ENCODE measurements around the gene BANF2.
A peak's percentile ranks its signal among the peaks of the same experiment; 100 is the strongest.

The BANF2 gene

DNA sequence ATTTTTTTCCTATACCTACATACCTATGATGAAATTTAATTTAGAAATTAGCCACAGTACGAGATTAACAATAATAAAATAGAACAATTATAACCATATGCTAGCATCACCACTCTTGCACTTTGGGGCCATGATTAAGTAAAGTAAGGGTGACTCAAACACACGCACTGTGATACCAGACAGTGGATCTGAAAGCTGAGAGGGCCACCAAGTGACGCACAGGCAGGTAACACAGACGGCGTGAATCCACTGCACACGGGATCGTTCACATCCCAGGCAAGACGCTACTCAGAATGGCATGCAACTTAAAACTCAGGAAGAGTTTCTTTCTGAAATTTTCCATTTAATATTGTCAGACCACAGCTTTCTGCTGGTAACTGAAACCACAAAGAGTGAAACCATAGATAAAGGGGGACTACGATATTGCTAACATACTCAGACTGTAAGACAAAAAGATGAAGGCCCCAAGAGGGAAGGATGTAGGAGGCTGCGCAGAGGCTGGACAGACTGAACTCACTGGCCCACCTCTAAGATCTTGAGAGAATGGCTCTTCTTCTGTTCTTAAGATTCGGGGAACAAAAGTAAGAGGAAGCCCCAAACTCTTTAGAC is 35.6 kb upstream of the BANF2 start:
- no peak for DNase-seq

DNA sequence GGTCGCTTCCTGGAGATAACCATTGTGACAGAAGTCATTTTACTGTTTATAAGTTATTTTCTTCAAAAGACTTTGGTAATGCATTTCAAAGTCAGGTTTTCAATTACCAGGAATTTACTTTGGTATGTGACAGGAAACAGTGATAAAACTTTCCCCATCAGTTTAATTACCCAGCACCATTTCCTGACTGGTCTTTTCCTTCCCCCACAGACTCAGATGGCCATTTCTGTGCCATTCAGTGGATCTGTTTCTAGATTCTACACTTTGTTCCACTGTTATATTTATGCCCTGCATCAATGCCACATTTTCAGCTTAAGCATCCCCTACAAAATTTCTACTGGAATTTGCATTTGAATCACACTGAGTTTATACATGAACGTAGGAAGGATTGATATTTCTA is 34.0 kb upstream of the BANF2 start:
- no peak for DNase-seq

DNA sequence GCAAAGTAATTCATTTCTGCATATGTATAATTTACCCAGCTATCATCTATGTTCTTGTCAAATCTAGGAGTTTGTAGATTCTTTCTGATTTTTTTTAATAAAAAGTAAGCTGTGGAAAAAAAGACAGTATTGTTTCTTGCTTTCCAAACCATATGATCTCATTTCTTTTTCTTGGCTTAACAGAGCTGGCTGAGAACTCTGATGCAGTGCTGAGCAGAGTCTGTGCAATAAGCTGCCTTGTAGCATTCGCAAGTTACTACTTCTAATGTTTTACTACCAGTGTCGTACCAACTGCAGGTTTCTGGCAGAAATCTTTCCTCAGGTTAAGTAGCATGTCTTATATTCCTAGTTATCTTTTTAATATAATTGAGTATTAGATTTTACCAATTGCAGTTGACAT is 33.3 kb upstream of the BANF2 start:
- DNase-seq = no peak

DNA sequence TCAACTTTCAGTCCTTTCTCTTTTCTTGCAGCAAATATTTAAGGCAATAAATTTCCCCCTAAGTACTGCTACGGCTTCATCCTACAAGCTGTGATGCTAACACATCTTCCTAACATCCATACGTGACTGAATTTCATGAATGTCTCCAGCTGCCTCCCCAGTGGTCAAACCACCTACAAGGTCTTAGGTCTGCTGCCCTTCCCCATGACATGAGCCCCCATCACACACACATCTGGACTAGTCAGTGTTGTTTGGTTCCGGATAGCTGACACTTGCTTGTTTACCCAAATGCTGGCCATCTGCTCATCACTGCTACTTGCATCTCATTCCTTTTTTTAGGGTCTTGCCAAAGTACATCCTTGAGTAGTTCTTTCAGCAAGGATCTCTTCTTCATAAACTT is 32.3 kb upstream of the BANF2 start:
- no peak for DNase-seq

DNA sequence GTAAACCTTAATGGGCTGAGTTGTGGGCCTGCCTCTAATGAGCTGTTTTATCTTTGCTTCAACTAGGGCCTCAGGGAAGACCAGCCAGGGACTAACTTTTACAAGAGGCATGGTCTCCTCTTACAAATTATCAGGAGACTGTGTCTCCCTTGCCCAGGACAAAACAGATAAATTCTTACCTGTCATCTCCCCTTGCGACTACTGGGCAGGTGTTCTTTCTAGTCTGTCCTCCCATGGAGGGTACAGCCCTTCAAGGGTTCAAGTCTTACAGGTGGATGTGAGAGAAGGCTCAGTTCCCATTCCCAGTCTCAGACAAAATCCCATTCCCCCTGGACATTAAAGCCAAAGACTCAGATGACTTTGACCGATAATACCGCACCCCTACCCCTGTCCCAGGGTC is 31.3 kb upstream of the BANF2 start:
- no peak for DNase-seq

DNA sequence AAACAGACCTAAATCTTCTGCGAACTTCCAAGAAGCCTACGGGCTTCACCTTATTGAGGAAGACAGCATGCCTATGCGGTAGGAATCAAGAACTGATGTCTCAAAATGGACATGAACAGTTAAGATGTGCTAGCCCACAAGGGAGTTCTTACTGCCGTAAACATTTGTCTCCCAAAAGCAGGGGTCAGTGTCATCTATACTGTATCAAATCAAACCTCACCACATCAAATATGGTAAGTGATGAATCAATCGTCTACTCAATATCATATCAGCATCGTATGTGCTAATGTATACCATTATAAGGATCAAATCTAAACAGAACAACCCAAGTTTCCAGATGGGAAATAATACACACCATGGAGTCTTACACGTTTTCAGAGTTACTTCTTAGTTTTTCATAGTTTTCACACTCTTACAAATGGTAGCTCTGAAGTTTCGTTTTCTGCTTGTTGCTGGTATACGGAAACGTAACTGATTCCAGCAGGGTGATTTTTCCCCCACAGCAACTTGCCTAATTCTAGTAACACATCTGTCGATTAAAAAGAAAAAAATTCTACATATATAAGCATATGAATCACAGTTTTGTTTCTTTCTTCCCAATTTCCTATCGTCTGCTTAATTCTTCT is 30.3 kb upstream of the BANF2 start:
- DNase-seq = no peak

DNA sequence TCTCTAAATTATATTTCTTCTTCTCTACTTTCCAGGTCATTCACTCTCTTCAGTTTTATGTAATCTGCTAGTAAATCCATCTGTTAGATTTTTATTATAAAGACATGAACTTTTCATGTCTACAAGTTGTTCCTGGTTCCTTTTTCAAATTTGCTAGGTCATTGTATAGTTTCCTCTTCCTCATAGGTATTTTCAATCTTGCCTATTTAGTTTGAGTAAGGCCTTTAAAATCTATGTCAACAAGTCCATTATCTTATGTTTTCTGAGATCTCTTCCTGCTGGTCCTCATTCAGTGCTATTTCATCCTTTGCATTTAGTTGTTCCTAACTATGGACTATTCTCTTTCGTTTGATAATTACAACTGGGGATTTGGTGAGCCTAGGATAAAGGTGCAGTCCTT is 28.8 kb upstream of the BANF2 start:
- no peak for DNase-seq

DNA sequence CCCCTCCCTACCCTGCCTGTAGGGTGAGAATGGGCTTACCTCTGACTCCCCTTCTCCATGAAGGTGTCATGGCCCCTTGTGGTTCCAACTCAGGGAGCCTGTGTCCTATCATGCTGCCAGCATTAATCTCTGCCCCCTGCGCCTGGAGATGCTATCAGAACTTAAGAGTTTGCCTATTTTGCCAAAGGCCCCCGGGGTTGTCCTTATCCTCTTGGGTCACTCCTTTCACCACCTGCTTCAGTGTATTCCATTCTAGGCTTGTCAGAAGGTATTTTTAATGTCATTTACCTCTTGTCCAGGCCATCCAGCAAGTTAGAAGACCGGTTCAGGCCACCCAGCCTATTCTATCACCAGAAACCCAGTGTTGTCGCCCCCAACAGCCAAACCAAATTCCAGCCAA is 28.2 kb upstream of the BANF2 start:
- no peak for DNase-seq

DNA sequence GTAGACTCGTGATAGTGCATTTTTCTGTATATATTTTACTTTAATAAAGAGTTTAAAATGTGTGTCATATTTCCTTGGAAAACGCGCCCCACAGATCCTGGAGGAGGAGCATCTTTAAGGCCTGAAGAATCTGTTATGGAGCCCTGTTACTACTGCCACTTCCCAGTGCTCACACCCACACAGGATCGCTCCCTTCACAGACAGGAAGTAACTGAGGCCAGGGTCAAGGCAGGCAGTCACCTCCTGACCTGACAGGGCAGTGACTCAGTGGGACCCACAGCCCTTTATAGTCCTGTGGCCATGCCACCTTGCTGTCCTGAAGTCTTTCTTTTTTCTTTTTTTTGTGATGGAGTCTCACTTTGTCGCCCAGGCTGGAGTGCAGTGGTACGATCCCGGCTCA is 26.7 kb upstream of the BANF2 start:
- DNase-seq = no peak

DNA sequence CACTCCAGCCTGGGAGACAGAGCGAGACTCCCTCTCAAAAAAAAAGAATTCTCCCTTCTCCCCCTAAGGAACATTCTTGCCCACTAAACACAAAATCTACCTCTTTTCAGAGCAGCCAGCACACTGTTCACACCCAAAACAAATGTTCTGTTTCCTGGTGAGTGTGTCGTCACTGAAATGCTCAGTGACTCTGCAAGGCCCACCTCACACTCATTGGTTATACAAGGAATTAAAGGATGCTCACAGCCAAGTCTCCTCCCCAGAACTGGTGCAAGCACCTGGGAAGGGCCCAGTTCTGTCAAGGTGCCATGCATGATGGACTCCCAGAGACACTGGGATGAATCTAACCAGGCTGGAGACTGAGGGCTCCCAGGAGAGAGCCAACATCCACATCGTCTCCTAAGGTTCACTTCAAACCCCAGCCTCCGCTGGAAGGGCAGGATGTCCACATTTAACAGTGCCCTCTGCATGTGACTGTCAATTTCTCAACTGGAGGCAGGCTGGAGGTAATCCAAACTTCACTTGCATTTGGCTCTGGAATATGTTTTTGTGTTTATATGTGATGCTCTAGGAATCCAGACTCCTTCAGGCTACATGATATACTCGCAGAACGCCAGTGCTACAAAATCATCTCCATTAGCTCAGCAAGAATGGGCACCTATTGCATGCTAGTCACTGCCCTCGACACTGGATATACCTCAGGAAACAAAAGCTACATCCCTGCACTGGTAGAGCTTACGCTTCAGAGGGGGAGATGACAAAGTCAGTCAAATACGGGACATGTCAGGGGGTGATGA is 24.8 kb upstream of the BANF2 start:
- no peak for DNase-seq

DNA sequence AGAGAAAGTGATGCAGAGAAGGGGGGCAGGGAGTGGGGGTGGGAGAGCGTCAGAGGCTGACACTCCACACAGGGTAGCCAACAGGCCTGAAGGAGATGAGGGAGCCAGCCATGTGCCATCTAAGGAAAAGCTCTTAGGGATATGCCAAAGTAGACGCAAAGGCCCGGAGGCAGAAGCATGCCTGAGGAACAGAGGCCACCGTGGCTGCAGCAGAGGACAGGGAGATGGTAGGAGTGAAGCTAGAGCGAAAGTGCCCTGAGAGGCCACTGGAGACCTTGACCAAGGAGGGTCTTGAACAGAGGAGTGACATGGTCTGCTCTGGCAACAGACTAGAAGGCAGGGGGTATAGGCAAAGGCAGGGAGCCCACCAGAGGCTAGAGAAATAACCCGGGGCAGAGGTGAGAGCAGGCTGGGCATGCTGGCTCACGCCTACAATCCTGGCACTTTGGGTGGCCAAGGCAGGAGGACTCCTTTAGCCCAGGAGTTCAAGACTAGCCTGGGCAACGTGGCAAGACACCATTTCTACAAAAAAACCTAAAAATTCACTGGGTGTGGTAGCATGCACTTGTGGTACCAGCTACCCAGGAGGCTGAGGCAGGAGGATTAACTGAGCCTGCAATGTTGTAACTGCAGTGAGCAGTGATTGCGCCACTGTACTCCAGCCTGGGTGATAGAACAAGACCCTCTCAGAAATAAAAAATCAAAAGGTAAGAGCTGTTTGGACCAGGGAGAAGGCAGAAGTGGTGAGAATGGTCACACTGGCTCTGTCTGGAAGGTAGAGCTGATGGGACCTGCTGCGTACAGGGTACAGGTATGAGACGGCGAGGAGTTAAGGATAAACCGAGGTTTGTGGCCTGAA is 24.0 kb upstream of the BANF2 start:
- no peak for DNase-seq

DNA sequence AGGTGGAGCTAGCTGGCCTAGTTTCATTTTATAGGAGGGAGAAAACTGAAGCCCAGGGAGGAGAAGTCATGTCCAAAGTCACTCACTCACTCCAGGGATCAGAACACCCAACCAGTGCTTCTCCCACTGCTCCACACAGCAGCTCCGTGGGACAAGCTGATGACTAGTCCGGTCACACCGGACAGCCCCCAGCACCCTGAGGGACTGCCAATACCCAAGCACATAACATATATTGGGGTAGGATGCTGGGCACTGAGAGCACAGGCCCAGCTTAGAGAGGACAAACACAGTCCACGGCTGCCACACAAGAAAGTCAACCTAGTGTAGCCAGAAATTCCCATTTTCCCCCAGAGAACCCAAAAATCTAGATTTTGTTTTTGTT is 23.4 kb upstream of the BANF2 start:
- no peak for DNase-seq

DNA sequence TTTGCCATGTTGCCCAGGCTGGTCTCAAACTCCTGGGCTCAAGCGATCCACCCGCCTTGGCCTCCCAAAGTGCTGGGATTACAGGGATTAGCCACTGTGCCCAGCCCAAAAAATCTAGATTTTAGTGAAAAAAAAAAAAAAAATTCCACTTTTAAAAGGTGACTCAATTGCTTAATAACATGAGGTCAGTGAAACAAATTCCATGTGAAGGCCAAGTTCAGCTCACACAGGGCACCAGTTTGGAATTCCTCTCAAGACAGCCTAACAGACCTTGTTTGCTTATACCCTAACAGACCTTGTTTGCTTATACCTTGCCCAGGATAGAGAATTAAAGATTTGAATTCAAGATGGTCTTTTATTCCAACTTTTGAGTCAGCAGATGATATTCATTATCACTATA is 22.8 kb upstream of the BANF2 start:
- no peak for DNase-seq

DNA sequence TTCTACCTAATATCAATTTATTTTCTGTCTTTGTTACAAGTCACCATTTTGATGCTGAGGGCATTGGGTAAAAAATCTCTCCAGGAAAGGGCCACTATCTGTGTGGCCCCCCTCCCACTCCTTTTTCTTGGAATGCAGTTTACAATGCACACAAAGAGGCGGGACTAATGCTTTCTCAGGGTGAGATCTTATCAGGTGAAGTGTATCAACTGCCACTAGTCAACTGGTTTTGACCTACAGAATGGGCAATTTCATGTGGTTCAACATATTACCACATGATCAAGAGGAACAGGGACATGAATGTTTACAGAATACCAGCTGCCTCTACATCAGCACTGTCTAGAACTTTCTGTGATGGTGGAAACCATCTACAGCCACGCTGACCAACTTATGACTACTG is 21.5 kb upstream of the BANF2 start:
- no peak for DNase-seq

DNA sequence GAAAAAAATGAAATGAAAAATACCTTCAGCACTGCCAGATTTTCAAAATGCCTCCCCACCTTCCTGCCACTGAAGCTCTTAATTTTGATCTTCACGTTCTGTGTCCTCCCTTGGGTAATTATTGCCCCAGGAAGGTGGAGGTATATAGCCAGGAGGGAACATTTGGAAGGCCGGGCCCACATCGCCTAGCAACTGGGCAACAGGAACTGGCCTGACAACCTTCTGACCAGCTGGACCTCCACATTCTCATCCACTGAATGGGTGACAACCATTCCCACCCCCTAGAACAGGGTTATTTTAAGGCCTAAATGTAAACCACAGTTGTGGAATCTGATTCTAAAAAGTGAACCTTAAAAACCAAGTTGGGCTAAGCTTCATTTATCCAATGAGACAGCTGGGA is 20.9 kb upstream of the BANF2 start:
- DNase-seq = no peak

DNA sequence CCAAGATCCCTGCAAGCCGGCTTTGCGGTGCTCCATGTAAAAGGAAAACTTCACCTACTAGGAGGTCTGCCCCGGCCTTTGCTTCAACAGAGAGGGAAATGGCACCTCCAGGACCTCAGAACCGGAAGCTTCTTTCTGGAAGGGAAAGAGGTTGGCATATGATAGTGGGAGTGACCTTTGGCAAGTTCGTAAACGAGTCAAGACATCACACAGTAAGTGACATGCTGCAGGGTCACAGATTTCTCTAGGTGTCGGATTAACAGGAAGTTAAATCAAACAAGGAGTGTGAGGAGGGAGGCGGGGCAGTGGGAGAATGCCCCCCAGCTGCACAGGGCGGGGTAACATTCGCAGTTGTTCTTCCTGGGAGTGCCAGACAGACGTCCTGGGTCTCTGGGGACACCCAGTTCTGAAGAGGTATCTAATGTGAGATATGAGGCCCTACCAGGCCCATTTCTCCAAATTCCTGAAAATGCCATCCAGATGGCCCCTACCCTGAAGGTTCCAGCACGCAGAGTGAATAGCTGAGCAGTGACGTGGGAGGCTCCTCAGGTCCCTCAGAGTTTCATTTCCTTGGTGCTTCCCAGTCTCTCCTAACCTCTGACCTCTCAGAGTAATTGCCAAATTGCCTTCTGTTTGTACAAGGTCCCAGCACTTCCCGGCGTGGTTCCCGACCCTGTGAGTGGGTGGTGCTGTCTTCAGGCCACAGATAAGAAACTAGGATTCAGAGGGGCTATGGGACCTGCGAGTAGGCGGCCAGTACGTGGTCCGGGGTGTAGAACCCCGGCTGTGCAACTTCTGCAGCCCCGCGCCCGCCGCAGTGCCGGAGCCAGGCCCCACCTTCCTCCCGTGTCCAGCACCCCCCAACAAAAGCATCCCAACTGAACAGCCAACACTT is 19.6 kb upstream of the BANF2 start:
- DNase-seq = no peak

DNA sequence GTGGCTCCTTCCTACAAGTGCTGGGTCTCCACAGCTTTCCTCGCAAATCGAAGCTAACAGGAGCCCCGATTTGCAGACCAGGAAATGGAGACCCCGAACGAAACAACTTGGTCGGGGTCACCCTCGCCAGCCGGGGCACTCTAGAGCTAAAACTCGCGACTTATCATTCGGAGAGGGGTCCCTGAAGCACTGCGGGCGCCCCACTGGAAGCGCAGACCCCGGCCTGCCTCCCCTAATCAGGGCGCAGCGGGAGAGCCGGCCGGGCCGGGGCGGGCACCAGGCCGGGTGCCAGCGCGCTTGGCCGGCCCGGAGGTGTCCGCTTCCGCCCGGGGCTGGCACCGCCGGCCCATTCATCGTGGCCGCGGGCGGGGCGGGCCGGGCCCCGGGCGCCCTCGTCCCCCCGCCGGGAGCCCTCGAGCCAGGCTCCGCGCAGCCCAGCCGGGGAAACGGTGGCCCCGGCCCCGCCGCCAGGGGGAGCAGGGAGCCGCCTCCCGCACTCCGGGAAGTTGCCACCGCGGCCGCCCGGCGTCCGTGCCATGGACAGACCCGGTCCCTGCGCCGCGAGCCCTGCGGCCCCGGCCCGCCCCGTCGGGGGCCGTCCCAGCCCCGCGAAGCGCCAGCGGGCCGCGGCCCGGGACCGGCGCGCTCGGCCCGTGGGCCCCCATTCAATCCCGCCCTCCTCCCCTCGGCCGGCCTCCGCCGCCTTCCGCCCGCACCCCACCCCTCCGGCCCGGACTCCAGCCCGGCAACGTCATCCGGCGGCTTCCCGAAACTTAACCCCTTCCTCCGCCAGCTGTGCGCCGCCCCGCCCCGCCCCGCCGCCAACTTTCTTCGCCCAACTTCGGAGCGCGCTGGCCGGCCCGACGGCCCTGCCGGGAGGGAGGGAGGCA is 18.7 kb upstream of the BANF2 start:
- peak in 1 of 2 experiments; percentile 14 for DNase-seq

DNA sequence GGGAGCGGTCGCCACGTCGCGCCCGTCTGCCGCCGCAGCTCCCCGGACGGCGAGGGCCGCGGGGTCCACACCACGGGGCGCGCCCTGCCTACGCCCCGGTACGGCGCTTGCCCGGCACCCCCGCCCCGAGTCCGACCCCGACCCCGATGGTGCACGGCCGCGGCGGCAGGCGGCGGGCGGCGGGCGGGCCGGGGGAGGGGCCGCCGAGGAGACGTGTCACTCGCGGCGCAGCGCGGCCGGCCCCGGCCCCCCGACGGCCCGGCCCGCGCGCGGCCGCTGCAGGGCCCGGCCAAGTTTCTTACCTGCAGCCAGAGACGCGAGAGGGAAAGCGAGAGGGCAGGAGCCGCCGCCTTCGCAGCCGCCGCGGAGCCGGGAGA is 18.1 kb upstream of the BANF2 start:
- DNase-seq = no peak

DNA sequence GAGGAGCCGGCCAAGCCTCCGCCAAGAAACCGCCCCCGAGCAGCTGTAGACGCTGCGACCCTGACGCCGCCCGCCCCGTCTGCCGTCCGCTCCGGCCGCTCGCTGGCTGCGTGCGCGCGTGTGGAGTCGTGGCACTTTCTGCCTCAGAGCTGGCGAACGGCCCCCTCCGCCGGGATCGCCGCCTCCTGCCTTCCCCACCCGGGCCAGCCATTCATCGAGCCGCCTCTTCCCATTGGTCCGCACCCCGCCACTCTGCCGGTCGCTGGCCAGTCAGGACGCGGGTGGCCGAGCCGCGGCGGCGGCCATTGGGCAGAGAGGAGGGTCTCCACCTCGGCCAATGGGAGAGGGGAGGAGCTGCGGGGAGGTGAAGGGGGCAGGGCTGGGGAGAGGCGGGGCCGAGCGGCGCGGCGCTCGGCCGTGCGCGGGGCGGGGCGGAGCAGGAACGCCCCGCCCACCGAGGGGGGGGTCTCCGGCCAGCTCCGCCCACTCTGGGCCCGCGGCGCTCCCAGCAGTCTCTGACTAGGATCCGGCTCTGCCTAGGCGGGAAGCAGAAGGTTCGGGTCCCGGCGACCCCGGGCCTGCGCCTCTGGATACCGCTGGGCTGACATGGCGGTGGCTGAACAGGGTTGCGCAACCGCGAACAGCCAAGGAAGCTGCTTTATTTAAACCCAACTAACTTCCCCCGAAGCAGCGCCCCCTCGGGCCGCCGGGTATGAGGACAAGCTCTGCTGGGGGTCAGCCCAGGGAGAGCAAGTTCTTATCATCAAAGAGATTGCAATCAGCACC is 17.5 kb upstream of the BANF2 start, which contains the start of gene RRBP1:
TSS of gene RRBP1 (minus strand) at position 140 of the 786 bp plus-strand sequence. CDS start 21,735 bp downstream, outside the sequence.
- peak; percentile 72 to 94 for DNase-seq

DNA sequence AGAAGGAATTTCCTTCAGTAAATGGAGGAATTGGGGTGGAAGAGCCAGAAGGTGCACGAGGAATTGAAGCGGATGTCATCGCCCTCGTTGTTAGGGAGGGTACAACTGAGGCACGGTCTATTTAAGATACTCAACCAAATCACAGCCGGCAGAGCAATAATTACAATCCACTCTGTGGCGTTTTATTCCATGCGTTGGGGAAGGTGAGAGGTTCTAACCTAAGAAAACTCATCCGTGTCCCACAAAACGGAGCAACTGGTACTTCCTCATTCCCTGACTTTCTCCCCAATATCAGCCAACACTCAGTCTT is 16.9 kb upstream of the BANF2 start:
- DNase-seq = no peak

Measured in NCI-H187 (cell line).